Measurements from ENCODE around the gene CSF2.

DNA sequence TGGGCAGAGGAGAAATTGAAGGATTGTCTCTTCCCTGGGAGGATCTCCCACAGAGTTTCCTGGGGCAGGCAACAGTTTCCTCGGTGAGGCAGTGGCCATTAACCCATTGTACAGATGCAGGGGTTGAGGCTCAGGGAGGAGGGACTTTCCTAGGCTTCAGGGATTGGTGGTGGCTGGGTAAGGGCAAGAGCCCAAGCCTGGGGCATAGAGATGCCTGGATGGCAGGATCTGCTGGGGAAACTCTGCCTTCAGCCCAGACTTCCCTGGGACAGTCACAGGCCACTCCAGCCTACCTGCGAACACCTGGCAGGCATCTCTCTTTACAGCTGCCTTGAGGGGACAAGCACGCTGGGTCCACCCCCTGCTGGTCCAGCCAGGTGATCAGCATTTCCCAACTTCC is 3.6 kb upstream of the CSF2 start:
- TF ChIP-seq, protein P1, sequence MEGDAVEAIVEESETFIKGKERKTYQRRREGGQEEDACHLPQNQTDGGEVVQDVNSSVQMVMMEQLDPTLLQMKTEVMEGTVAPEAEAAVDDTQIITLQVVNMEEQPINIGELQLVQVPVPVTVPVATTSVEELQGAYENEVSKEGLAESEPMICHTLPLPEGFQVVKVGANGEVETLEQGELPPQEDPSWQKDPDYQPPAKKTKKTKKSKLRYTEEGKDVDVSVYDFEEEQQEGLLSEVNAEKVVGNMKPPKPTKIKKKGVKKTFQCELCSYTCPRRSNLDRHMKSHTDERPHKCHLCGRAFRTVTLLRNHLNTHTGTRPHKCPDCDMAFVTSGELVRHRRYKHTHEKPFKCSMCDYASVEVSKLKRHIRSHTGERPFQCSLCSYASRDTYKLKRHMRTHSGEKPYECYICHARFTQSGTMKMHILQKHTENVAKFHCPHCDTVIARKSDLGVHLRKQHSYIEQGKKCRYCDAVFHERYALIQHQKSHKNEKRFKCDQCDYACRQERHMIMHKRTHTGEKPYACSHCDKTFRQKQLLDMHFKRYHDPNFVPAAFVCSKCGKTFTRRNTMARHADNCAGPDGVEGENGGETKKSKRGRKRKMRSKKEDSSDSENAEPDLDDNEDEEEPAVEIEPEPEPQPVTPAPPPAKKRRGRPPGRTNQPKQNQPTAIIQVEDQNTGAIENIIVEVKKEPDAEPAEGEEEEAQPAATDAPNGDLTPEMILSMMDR (IDR thresholded peaks at IDR 0.05) = no peak
- TF ChIP-seq POLR2AphosphoS5 (IDR thresholded peaks at IDR 0.05; ENCODE audit: low read depth, low read length) = no peak
- TF ChIP-seq, protein P2, sequence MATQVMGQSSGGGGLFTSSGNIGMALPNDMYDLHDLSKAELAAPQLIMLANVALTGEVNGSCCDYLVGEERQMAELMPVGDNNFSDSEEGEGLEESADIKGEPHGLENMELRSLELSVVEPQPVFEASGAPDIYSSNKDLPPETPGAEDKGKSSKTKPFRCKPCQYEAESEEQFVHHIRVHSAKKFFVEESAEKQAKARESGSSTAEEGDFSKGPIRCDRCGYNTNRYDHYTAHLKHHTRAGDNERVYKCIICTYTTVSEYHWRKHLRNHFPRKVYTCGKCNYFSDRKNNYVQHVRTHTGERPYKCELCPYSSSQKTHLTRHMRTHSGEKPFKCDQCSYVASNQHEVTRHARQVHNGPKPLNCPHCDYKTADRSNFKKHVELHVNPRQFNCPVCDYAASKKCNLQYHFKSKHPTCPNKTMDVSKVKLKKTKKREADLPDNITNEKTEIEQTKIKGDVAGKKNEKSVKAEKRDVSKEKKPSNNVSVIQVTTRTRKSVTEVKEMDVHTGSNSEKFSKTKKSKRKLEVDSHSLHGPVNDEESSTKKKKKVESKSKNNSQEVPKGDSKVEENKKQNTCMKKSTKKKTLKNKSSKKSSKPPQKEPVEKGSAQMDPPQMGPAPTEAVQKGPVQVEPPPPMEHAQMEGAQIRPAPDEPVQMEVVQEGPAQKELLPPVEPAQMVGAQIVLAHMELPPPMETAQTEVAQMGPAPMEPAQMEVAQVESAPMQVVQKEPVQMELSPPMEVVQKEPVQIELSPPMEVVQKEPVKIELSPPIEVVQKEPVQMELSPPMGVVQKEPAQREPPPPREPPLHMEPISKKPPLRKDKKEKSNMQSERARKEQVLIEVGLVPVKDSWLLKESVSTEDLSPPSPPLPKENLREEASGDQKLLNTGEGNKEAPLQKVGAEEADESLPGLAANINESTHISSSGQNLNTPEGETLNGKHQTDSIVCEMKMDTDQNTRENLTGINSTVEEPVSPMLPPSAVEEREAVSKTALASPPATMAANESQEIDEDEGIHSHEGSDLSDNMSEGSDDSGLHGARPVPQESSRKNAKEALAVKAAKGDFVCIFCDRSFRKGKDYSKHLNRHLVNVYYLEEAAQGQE (IDR thresholded peaks at IDR 0.05; ENCODE audit: insufficient read depth in 1 of 2, low read depth in 2 of 2, low read length in 1 of 2) = no peak

Data from Panc1 (cell line).